DLD1 (cell line): ENCODE data around the gene USP34.
"Not testable (repeated sequence)": the region's sequence is repeated elsewhere in the genome, so short reads cannot be mapped to it uniquely, and the experiment has no call there.

Experiments used
- in situ Hi-C: cut with HindIII; loops from 2 replicates; pipeline ENCODE4 v1.10.0; 2017; ENCODE audit warnings: low sequenced_read_pairs

Gene USP34

DNA sequence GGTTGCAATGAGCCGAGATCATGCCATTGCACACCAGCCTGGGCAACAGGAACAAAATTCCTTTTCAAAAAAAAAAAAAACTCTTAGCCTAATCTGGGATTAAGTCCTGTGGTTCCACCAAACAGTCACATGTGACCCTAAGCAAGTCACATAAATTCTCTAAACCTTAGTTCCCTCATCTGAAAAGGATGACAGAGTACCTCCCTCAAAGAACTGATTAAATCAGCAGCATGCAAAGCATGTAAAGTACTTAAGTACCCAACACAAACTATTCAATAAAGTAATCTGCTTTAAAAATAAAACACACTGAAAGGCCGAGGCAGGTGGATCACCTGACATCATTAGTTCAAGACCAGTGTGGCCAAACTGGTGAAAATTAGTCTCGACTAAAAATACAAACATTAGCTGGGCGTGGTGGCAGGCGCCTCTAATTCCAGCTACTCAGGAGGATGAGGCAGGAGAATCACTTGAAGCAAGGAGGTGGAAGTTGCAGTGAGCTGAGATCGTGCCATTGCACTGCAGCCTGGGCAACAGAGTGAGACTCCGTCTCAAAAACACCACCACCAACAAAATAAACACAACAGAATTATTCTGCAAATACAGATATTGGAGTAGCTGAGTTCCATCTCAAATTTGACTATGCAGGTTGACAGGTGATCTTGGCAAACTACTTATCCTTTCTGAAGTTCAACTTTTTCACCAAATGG, 7.0 kb downstream of the USP34 start:
- in situ Hi-C loops: no loop called here

DNA sequence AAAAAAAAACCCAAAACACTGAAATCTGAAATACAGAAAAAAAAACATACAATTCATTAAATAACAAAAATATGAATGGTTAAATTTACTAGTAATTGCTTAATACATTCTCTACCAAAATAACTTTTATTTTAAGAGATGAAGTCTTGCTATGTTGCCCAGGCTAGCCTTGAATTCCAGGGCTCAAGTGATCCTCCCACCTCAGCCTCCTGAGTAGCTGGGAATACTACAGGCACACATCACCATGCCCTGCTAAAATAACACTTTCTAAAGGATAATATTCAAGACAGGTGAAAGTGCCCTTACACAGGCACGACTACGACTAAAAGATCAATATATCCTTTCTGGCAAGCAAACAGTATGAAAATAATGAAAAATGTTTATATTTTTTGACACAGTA, 9.5 kb downstream of the USP34 start:
- in situ Hi-C loops: no loop called here

DNA sequence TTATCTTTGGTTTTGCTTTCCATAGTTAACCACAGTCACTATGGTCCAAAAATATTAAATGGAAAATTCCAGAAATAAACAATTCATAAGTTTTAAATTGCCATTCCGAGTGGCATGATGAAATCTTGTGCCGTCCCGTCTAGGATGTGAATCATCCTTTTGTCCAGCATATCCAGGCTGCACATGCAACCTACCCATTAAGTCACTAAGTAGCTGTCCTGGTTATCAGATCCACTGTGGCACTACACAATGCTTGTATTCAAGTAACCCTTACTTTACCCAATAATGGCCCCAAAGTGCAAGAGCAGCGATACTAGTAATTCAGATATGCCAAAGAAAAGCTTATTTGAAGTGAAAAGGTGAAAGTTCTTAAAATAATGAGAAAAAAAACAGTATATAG, 10.7 kb downstream of the USP34 start:
- in situ Hi-C loops: no loop called here

DNA sequence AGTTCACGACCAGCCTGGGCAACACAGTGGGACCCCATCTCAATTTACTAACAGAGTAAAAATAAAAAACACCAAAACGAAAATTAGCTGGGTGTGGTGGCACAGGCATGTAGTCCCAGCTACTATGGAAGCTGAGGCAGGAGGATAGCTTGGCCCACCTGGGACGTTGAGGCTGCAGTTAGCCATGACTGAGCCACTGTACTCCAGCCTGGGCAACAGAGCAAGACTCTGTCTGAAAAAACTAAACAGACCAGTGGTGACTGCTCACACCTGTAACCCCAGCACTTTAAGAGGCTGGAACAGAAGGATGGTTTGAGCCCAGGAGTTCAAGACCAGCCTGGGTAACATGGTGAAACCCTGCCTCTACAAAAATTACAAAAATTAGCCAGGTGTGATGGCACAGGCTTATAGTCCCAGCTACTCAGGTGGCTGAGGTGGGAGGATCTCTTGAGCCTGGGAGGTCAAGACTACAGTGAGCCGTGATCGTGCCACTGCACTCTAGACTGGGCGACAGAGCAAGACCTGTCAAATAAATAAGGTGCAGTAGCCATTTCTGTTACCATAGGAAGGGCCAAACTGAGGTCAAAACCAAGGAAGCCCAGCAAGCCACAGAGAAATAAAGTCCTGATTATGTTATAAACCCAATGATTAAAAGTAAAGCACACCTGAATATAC, 14.0 kb downstream of the USP34 start:
- in situ Hi-C loops: no loop called here

DNA sequence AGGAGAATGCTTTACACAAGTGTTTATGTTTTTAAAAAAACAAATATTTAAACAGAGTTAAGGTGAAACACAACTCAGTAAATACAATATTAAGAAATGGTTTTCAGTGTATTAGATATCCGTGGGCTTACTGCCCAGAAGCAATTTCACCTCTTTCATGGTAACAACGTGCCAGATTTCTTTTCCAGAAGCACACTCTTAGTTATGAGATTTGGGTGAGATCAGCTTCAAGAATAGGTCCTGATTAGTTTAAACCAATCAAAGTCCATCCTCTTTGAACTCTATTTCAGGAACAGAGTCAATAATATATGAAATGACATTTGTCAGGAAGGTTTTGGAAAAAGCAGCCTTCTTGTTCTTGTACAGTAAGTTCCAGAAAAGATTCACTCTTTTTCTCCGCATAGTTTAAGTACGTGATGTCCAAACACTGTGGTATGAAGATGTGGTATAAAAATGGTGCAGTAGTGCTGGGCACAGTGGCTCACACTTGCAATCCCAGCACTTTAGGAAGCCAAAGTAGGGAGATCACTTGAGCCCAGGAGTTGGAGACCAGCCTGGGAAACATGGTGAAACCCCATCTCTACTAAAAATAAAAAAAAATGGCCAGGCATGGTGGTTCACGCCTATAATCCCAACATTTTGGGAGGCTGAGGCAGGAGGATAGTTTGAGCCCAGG, 14.7 kb downstream of the USP34 start:
- in situ Hi-C loops: no loop called here

DNA sequence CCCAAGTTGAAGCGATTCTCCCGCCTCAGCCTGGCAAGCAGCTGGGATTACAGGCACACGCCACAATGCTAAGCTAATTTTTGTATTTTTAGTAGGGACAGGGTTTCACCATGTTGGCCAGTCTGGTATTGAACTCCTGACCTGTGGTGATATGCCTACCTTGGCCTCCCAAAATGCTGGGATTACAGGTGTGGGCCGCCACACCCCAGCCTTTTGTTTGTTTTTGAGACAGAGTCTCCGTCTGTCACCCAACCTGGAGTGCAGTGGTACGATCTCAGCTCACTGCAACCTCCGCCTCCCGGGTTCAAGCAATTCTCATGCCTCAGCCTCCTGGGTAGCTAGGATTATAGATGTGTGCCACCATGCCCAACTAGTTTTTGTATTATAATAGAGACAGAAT, 15.9 kb downstream of the USP34 start:
- in situ Hi-C loops: not testable (repeated sequence)

DNA sequence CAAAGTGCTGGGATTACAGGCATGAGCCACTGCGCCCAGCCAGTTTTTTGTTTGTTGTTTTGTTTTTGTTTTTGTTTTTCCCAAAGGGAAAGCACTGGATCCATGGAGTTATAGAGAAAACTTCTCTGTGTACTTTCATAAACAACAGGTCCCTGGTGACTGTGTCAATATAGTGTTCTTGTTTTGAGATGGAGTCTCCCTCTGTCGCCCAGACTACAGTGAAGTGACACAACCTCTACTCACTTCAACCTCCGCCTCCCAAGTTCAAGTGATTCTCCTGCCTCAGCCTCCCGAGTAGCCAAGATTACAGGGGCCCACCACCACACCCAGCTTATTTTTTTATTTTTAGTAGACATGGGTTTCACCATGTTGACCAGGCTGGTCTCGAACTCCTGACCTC, 16.5 kb downstream of the USP34 start:
- in situ Hi-C loops: no loop called here

DNA sequence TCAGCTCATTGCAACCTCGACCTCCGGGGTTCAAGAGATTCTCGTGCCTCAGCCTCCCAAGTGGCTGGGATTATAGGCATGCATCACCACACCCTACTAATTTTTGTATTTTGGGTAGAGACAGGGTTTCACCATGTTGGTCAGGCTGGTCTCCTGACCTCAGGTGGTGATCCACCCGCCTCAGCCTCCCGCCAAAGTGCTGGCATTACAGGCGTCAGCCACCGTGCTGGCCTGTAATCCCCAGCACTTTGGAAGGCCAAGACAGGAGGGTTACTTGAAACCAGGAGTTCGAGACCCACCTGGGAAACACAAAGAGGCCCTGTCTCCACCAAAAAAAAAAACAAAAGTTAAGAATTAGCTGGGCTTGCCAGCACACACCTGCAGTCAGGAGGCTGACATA, 18.5 kb downstream of the USP34 start:
- in situ Hi-C loops: no loop called here

DNA sequence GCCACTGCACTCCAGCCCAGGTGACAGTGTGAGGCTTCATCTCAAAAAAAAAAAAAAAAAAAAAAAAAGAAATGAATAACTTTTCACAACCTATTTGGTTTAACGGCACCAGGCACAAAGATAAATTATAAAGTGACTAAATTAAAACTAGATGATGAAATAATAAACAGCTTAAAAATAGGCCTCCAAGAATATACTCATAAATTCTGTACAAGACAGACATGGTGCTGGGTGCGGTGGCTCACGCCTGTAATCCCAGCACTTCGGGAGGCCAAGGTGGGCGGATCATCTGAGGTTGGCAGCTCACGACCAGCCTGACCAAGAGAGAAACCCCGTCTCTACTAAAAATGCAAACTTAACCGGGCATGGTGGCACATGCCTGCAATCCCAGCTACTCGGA, 19.7 kb downstream of the USP34 start:
- in situ Hi-C loops: no loop called here

DNA sequence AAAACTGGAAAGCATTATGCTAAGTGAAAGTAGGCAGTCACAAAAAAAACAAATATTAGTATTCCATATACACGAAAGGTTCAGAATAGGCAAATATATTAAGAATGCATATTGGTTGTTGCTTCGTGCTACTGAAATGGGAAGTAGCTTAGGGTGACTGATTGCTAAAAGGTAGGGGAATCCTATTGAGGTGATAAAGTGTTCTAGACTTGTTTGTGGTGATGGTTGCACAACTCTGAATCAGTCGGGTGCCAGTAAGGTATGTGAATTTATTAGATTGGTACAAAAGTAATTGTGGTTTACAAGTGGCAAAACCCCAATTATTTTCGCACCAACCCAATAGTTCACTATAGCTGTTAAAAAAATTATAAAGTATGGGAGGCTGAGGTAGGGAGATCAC, 20.7 kb downstream of the USP34 start:
- in situ Hi-C loops: no loop called here

DNA sequence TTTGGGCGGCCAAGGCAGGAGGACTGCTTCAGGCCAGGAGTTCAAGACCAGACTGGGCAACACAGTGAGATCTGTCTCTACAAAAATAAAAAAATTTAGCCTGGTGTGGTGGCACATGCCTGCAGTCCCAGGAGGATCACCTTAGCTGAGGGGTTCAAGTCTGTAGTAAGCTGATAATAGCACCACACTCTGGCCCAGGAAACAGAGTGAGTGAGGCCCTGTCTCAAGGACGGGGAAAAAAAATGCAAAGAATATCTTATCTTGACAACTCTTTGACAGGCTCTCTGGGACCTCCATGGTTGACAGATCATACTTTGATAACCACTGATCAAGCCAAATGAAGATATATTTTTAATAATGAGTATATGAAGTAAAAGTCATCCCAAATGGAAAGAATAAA, 22.7 kb downstream of the USP34 start:
- in situ Hi-C loops: no loop called here

DNA sequence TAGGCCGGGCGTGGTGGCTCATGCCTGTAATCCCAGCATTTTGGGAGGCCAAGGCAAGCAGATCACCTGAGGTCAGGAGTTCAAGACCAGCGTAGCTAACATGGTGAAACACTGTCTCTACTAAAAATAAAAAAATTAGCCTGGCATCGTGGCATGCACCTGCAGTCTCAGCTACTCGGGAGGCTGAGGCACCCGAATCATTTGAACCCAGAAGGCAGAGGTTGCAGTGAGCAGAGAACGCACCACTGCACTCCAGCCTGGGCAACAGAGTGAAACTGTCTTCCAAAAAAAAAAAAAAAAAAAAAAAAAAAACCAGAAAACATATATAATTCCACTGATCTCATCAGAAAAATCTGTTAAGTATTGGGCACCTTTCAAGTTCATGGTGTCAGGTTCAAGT, 23.9 kb downstream of the USP34 start:
- in situ Hi-C loops: not testable (repeated sequence)

DNA sequence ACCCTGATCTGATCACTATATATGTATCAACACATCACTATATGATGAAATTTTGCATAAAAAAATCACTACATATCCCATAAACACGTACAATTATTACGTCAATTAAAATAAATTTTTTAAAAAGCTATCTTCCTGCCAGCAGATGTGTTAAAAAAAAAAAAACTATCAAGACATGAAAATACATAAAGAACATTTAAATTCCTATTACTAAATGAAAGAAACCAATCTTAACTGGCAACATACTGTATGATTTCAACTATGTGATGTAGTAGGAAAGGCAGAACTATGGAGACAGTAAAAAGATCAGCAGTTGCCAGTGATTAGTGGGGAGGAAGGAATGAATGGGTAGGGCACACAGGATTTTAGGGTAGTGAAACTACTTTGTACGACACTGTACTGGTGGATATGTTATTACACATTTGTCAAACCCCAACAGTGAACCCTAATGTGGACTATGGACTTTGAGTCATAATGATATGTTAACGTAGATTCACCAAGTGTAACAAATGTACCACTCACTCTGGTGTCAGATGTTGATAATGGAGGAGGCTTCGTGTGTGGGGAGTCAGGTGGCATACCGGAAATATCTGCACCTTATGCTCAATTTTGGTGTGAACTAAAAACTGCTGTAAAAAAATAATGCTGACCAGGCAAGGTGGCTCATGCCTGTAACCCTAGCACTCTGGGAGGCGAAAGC, 27.4 kb downstream of the USP34 start:
- in situ Hi-C loops: no loop called here

DNA sequence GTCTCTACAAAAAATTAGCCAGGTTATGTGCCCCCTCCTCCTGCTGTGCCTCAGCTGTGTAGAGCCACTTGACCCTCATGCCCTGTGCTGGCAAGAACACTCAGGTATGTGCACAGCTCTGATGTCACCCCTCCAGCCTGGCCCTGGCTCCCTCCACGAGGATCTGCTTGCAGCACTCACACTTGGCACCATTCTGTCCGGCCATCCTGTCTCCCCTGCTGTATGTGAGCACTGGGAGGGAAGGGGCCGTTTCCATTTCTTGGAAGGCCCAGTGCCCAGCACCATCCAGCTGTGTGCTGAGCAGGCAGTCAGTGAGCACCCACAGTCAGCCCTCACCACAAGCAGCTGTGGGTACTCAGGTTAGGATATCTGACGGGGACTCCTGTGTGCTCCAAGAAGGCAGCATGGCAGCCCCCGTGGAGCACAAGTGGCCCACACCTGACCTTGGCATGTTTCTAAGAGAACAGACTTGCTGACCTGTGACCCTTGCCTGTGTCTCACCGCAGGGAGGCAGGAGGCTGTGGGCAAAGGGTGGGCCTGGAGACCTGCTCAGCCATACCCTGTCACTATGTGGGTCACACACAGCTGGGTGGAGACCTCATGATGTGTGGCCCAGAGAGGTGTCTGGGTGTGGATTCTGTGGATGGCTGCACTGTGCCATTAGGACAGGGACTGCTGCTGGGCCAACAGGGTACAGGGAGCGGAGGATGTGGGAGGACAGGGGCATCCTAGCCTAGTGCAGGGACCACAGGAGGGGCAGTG, 31.5 kb downstream of the USP34 start:
- in situ Hi-C loops: no loop called here

DNA sequence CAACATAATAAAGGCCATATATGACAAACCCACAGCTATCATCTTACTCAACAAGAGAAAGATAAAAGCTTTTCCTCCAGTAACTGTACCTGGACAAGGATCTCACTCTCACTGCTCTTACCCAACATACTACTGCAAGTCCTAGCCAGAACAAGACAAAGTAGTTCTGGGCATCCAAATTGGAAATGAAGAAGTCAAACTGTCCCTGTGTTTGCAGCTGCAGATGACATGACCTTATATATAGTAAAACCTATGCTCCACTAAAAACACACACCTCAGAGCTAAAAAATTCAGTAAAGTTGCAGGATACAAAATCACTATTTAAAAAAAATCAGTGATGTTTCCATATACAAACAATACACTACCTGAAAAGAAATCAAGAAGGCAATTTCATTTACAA, 32.2 kb downstream of the USP34 start:
- in situ Hi-C loops: no loop called here

DNA sequence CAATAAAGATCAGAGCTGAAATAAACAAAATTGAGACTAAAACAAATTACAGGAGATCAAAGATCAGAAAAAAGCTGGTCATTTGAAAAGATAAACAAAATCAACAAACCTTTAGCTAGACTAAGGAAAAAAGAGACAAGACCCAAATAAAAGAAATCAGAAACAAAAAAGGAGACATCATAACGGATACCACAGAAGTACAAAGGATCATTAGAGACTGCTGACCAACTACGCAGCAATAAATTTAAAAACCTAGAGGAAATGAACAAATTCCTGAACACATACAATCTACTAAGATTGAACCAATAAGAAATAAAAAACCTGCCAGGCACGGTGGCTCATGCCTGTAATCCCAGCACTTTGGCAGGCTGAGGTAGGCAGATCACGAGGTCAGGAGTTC, 33.7 kb downstream of the USP34 start:
- in situ Hi-C loops: no loop called here

DNA sequence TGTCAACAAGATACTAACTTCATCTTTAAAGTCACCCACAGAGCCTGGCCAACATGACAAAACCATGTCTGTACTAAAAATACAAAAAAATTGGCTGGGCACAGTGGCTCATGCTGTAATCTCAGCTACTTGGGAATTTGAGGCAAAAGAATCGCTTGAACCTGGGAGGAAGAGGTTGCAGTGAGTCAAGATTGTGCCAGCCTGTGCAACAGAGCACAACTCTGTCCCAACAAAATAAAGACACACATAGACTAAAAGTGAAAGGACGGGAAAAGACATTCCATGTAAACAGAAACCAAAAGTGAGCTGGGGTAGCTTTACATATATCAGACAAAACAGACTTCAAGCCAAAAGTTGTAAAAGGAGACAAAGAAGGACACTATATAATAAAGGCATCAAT, 34.8 kb downstream of the USP34 start:
- in situ Hi-C loops: no loop called here

DNA sequence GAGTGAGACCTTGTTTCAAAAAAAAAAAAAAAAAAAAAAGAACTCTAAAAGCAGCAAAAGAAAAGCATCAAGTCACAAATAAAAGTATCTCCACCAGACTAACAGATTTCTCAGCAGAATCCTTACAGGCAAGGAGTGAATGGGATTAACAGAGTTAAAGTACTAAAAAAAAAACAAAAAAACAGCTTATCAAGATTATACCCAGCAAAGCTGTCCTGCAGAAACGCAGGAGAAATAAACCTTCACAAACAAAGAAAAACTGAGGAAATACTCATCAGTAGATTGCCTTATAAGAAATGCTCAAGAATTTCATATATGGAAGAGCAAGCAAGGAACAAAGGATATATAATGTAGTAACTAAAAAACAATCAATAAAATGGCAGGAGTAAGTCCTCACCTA, 35.6 kb downstream of the USP34 start:
- in situ Hi-C loops: no loop called here

DNA sequence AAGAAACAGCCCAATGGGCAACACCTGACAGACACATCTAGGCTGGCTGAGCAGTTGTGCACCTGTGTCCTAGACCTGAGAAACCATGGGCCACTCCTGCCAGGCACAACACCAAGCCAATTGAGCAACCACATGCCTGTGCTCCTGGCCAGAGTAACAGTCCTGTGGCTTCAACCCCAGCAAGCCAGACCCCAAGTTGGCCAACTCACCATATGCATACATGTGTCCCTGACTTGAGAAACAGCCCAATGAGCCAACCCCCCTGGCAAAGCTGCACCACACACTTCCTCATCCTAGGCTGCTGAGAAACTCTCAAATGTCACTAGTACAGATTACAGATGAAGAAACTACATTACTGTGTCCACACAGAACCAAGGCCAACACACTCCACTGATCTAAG, 36.6 kb downstream of the USP34 start:
- in situ Hi-C loops: no loop called here

DNA sequence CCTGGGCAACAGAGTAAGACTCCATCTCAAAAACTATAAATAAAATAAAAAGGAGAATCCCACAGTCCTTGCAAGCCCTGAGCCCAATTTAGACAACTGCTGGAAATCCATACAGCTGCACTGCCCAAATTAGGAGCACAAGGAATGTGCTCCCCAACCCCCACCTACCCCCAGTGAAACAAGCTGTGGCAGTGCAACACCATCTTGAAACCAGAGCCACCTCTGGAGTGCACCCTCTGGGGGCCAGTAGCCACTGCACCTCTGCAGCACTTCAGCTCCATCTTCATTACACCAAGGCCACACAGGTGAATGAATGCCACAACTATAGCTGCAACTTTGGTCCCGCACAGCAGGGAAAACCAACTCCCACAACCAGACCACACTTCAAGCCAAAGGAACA, 37.3 kb downstream of the USP34 start:
- in situ Hi-C loops: no loop called here

DNA sequence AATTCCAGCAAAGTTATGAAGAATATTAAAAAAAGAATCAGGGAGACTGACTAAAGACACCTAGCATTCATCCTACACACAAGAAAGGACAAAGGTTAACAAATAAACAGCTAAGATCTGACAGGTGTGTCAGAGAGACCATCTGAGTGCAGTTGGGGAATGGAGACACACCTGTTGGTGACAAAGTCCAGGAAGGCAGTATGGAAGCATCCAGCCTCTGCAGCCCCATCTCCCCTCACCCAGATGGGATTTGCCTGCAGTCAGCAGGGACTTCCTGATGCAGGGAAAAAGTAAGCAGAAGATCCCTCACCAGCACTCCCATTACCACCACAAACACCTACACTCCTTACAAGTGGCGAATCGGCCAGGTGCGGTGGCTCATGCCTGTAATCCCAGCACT, 37.9 kb downstream of the USP34 start:
- in situ Hi-C loops: no loop called here
